NCI-H2227 (cell line): ENCODE results near the gene ATAD3A.

Experiments
- DNase-seq: peaks from one replicate; lab custom pipeline; 2025; ENCODE audit not compliant: unreplicated experiment; lab: John Stamatoyannopoulos, UW

ATAD3A gene

GRCh38 chr1:1577367-1578011, 65.5 kb downstream of the ATAD3A start:
- no peak for DNase-seq

GRCh38 chr1:1578371-1578940, 66.5 kb downstream of the ATAD3A start:
- no peak for DNase-seq

GRCh38 chr1:1582585-1583346, 70.8 kb downstream of the ATAD3A start:
- no peak for DNase-seq

GRCh38 chr1:1583347-1584010, 71.5 kb downstream of the ATAD3A start:
- no peak for DNase-seq
